ENCODE data around the gene GPR107.

The GPR107 gene

DNA sequence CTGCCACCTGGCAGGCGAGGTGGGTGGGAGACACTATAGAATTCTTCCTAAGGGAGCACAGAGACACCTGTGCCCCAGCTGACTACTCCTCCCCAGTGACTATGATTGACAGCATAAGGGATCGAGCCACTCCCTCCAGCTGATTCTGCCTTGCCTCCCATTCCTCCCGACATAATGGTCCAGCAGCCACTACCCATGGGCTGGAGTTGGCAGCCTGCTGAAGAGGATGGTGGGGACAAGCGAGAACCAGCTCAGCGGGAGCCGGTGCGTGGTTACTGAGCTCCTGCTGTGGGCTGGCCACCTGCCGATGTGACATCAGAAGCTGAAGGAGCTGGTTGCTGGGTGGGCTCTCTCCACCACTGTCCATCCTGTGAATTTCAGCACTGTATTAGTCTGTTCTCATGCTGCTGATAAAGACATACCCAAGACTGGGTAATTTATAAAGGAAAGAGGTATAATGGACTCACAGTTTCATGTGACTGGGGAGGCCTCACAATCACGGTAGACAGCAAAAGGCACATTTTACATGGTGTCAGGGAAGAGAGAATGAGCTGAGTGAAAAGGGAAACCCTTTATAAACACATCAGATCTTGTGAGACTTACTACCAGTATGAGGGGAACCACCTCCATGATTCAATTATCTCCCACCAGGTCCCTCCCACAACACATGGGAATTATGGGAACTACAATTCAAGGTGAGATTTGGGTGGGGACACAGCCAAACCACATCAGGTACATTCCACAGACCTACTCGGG lies 106.4 kb downstream of the GPR107 start:
- no peak for DNase-seq (ENCODE audit: low read depth in 3 of 3)

GRCh38 chr9:130160862-130161470 lies 107.3 kb downstream of the GPR107 start:
- DNase-seq (ENCODE audit: low read depth in 3 of 3): no peak

DNA sequence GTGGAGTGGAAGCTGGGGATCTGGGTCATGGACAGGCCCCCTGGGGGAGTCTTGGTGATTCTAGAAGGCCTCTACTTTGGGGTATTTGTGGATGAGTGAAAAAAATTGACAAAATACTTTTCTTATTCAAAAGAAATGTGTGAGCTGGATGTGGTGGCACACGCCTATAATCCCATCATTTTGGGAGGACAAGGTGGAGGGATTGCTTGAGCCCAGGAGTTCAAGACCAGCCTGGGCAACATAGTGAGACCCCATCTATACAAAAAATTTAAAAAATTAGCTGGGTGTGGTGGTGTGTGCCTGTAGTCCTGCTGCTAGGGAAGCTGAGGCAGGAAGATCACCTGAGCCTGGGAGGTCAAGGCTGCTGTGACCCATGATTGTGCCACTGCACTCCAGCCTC lies 111.9 kb downstream of the GPR107 start:
- DNase-seq (ENCODE audit: low read depth in 3 of 3): no peak

- no peak for DNase-seq (ENCODE audit: low read depth in 3 of 3)
Observed at GRCh38 chr9:130166399-130166798, 112.7 kb downstream of the GPR107 start.

DNA sequence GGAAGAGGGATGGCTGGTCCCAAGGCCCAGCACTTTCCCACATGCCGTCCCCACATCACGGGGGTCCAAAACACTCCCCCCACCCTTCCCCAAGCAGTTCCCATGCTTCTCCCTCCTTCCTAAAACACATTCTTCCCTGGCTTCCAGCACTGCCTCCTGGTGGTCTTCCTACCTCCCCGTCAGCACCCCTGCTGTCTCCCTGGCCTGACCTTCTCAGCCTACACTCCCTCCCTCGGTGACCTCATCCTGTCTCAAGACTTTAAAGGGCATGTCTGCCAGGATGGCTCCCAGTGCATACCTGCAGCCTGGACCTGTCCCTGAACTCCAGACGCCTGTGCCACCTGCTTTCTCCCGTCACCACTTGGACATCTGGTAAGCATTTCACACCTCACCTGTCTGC lies 114.2 kb downstream of the GPR107 start:
- no peak for DNase-seq (ENCODE audit: low read depth in 3 of 3)

- no peak for DNase-seq (ENCODE audit: low read depth in 3 of 3)
Observed at GRCh38 chr9:130171226-130172148, 117.8 kb downstream of the GPR107 start.

GRCh38 chr9:130172161-130172857 lies 118.6 kb downstream of the GPR107 start, which contains the start of gene NCS1:
Gene NCS1 (plus strand): TSS chr9:130172404. CDS start chr9:130172664, 260 bp downstream.
- DNase-seq (ENCODE audit: low read depth in 3 of 3): peak in 2 of 3 experiments; percentile 21 to 67

DNA sequence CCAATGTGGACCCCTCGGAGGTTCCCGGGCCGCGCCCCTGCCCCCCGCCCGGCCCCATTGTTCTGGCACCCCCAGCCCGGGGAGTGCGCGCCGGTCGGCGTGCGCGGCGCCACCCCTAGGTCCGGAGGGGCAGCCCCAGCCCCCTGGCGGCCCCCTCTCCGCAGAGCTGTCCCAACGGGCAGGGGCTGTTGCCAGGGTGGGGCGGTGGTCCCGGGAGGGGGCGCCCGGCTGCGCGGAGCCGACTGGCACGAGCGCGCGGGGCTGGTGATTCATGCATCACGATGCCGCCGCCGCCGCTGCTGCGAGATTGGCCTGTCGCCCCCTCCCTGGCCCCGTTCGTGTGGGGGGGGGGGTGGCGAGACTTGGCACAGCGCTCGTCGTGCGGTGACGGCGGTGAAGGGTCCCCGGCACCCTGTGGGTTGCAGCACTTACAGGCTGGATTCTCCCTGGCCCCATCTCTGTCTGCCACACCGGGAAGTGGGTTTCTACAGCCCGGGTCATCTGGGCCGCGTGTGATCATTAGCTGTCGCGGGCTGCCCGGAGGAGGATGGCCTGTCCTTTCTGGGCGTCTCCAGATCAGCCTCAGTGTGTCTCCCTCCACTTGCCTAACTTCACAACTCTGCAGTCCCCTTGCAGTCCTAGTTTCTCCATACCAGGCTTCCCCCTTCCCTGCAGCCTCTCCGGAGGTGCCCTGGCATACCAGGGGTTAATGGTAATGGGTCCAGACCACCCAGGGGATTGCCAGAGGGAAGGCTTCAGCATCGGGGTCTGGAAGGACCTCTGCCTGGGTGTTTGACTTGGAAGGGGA lies 119.4 kb downstream of the GPR107 start:
- DNase-seq (ENCODE audit: low read depth in 3 of 3): peak in 2 of 3 experiments; percentile 19 to 42

GRCh38 chr9:130173666-130173983 lies 119.9 kb downstream of the GPR107 start:
- DNase-seq (ENCODE audit: low read depth in 3 of 3): no peak

- no peak for DNase-seq (ENCODE audit: low read depth in 3 of 3)
Observed at GRCh38 chr9:130174025-130174424, 120.3 kb downstream of the GPR107 start.

DNA sequence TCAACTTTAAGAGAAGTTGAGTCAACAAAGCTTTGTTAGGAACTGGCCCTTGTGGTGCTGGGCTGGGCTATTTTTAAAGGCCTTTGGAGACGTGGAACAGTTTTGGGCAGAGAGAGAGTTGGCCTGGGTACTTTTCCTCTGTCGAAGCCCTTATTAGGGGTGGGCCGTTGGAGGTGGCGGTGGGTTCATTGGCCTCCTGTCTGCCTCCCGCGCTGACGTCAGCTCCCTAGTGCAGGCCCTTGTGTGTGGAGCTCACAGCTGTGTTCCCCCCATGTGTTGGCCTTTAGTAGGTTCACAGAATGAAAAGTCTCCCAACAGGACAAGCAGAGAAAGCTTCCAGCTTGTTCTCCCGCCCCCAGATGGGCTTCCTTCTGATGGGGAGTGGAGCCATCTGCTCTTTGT lies 121.2 kb downstream of the GPR107 start:
- no peak for DNase-seq (ENCODE audit: low read depth in 3 of 3)

- no peak for DNase-seq (ENCODE audit: low read depth in 3 of 3)
Observed at GRCh38 chr9:130175355-130175754, 121.6 kb downstream of the GPR107 start.

- no peak for DNase-seq (ENCODE audit: low read depth in 3 of 3)
Observed at GRCh38 chr9:130176760-130177159, 123.1 kb downstream of the GPR107 start.

GRCh38 chr9:130177898-130178805 lies 124.4 kb downstream of the GPR107 start:
- DNase-seq (ENCODE audit: low read depth in 3 of 3): no peak

- DNase-seq (ENCODE audit: low read depth in 3 of 3): no peak
Observed at GRCh38 chr9:130179331-130179907, 125.7 kb downstream of the GPR107 start.

DNA sequence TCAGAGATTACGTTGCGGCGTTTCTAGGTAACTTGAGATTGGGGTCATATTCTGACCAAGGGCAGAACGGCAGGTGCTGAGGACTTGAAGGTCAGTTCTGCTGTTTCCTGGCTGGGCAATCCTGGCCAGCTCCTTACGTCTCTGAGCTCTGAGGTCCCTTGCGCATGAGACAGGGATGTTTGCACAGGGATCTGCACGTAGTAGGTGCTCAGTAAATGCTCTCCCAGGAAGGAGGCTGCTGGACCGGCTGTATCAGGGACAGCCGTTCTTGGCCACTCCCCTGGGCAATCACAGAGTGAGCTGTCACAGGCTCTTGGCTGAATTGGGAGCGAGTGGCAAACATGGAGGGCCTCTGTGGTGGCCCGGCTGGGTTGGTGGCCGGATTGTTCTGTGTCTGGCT lies 126.8 kb downstream of the GPR107 start:
- no peak for DNase-seq (ENCODE audit: low read depth in 3 of 3)

DNA sequence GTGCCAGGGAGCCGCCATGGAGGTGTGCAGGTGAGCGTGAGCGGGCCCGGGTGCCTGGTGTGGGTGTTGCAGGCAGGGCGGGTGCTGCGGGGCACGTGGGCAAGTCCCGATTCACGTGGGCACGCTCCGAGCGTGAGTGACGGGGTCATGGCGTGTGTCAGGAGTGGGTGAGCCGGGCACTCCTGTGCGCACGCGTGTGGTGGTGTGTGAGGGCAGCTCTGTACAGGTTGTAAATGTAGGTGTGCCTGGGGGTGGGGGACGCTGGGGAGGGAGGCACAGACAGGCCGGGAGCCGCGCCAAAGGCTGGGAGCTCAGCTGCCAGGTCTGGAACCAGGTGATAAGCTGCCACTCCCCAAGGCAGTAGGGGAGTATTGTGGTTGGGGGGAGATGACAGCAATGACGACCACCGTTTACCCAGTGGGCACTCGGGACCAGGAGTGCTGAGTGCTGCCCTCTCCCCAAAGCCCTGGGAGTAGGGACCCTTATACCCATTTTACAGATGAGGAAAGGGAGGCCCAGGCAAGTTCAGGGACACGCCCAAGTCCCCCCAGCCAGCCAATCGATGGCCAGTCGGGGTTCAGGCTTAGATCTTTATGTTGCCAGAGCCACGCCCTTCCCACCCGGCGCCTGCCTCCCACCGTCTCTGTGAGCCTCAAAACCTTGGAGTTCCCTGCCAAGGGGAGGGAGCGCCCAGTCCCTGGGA lies 128.1 kb downstream of the GPR107 start:
- no peak for DNase-seq (ENCODE audit: low read depth in 3 of 3)

- no peak for DNase-seq (ENCODE audit: low read depth in 3 of 3)
Observed at GRCh38 chr9:130182381-130182909, 128.7 kb downstream of the GPR107 start.

Measured in stimulated activated CD4-positive, alpha-beta T cell treated with anti-CD3 and anti-CD28 coated beads, TNF-alpha, amount 100 ng/mL, for 24 hours (primary cell).